ENCODE data around the gene ATP6V1F.

Gene ATP6V1F

GRCh38 chr7:128844777-128845311 is 17.8 kb upstream of the ATP6V1F start:
- Histone ChIP-seq H3K9me3 (ENCODE audit: low read length) (no peaks in the 10 kb centered on the region), H3K36me3 (ENCODE audit: insufficient read depth, low read length) (no peaks in the 10 kb centered on the region), H3K4me1 (ENCODE audit: insufficient read depth, low read length, severe bottlenecking) (peaks cover 3% of the 10 kb centered on the region), H3K4me2 (ENCODE audit: low read length) (no peak overlapping the region), H3K79me2 (ENCODE audit: insufficient read depth, low read length) (no peaks in the 10 kb centered on the region), H3K27ac (ENCODE audit: low read depth, low read length, poor library complexity, severe bottlenecking) (no peak overlapping the region), H3K27me3 (ENCODE audit: insufficient read depth, low read length) (no peaks in the 10 kb centered on the region; the same call in 1 of the 2 replicates), H2AFZ (ENCODE audit: low read length) (no peak overlapping the region), H3K4me3 (ENCODE audit: low read depth, low read length, poor library complexity, severe bottlenecking) (no peak overlapping the region), H3K9me2 (ENCODE audit: low read depth, low read length) (no peaks in the 10 kb centered on the region), H4K20me1 (ENCODE audit: insufficient read depth, low read length) (no peaks in the 10 kb centered on the region), H3F3A (ENCODE audit: insufficient read depth, low read length) (no peaks in the 10 kb centered on the region), H3K9ac (ENCODE audit: low read length) (no peak overlapping the region)
- no peak for TF ChIP-seq EZH2 (IDR thresholded peaks at IDR 0.05; ENCODE audit: borderline replicate concordance, low read length)
- TF ChIP-seq CTCF (IDR thresholded peaks at IDR 0.05; ENCODE audit: low read length), result no peak

- TF ChIP-seq EZH2 (IDR thresholded peaks at IDR 0.05; ENCODE audit: borderline replicate concordance, low read length) (no peak), CTCF (IDR thresholded peaks at IDR 0.05; ENCODE audit: low read length) (no peak)
- Histone ChIP-seq H3F3A (ENCODE audit: insufficient read depth, low read length) (no peaks in the 10 kb centered on the region), H3K27me3 (ENCODE audit: insufficient read depth, low read length) (no peaks in the 10 kb centered on the region; the same call in 1 of the 2 replicates), H3K4me3 (ENCODE audit: low read depth, low read length, poor library complexity, severe bottlenecking) (no peak overlapping the region), H3K4me1 (ENCODE audit: insufficient read depth, low read length, severe bottlenecking) (peaks cover 3% of the 10 kb centered on the region), H3K36me3 (ENCODE audit: insufficient read depth, low read length) (no peaks in the 10 kb centered on the region), H3K79me2 (ENCODE audit: insufficient read depth, low read length) (no peaks in the 10 kb centered on the region), H4K20me1 (ENCODE audit: insufficient read depth, low read length) (no peaks in the 10 kb centered on the region), H3K9me2 (ENCODE audit: low read depth, low read length) (no peaks in the 10 kb centered on the region), H2AFZ (ENCODE audit: low read length) (no peak overlapping the region), H3K9ac (ENCODE audit: low read length) (no peak overlapping the region), H3K4me2 (ENCODE audit: low read length) (no peak overlapping the region), H3K27ac (ENCODE audit: low read depth, low read length, poor library complexity, severe bottlenecking) (no peak overlapping the region), H3K9me3 (ENCODE audit: low read length) (no peaks in the 10 kb centered on the region)
Measured at GRCh38 chr7:128845475-128845874, 17.2 kb upstream of the ATP6V1F start.

- H2AFZ ChIP-seq (ENCODE audit: low read length), result no peak overlapping the region
- H3K27ac ChIP-seq (ENCODE audit: low read depth, low read length, poor library complexity, severe bottlenecking), result no peak overlapping the region
- no peaks in the 10 kb centered on the region for H3K36me3 ChIP-seq (ENCODE audit: insufficient read depth, low read length)
- no peak overlapping the region for H3K4me2 ChIP-seq (ENCODE audit: low read length)
- H3K27me3 ChIP-seq (ENCODE audit: insufficient read depth, low read length), result no peaks in the 10 kb centered on the region; the same call in 1 of the 2 replicates
- H3K4me3 ChIP-seq (ENCODE audit: low read depth, low read length, poor library complexity, severe bottlenecking), result no peak overlapping the region
- H4K20me1 ChIP-seq (ENCODE audit: insufficient read depth, low read length), result no peaks in the 10 kb centered on the region
- H3K79me2 ChIP-seq (ENCODE audit: insufficient read depth, low read length), result no peaks in the 10 kb centered on the region
- no peaks in the 10 kb centered on the region for H3F3A ChIP-seq (ENCODE audit: insufficient read depth, low read length)
- peaks cover 3% of the 10 kb centered on the region for H3K4me1 ChIP-seq (ENCODE audit: insufficient read depth, low read length, severe bottlenecking)
- H3K9me3 ChIP-seq (ENCODE audit: low read length), result no peaks in the 10 kb centered on the region
- H3K9me2 ChIP-seq (ENCODE audit: low read depth, low read length), result no peaks in the 10 kb centered on the region
- no peak for TF ChIP-seq CTCF (IDR thresholded peaks at IDR 0.05; ENCODE audit: low read length)
- no peak overlapping the region for H3K9ac ChIP-seq (ENCODE audit: low read length)
Measured at GRCh38 chr7:128845987-128846386, 16.7 kb upstream of the ATP6V1F start.

All from OCI-LY1 (cell line).